Testis (tissue), 3 donors: ENCODE measurements around the gene RSRP1. TPM values are rescaled to one million over a fixed set of nuclear protein-coding genes. Genes with fewer than 3 reads are reported as not detected.

Experiments used
- DNase-seq: peaks from one replicate; pipeline ENCODE4 v3.0.0-alpha.2; 2019
- H3K27ac ChIP-seq, 2 donors: fragments of 200-600 bp; sonication (generic); one replicate each; pipeline ENCODE4 v1.5.1; 2019
- H3K27me3 ChIP-seq: fragments of 200-600 bp; sonication (generic); one replicate; pipeline ENCODE4 v1.5.1; 2019
- H3K36me3 ChIP-seq: fragments of 200-600 bp; sonication (generic); one replicate; pipeline ENCODE4 v1.5.1; 2017; ENCODE audit warnings: low read depth; ENCODE audit errors: missing control alignments
- H3K4me1 ChIP-seq: fragments of 200-600 bp; sonication (generic); one replicate; pipeline ENCODE4 v1.5.1; 2019
- H3K4me3 ChIP-seq, 2 donors: fragments of 200-600 bp; sonication (generic); one replicate each; pipeline ENCODE4 v1.5.1; 2017 to 2019
- H3K9me3 ChIP-seq: fragments of 200-600 bp; sonication (generic); one replicate; pipeline ENCODE4 v1.5.1; 2017
- CTCF ChIP-seq, 3 experiments: fragments of 450-650 bp in 2 of 3; fragments of 200-600 bp in 1 of 3; sonication (generic) in 1 of 3; IDR thresholded peaks; one replicate each; pipeline ENCODE4 v1.5.1; 2016 to 2019; ENCODE audit warnings: antibody characterized with exemption in 3 of 3, mild to moderate bottlenecking in 2 of 3, moderate library complexity in 1 of 3
- POLR2A ChIP-seq: fragments of 450-650 bp; IDR thresholded peaks from one replicate; pipeline ENCODE4 v1.6.1; 2017; ENCODE audit warnings: antibody characterized with exemption, mild to moderate bottlenecking, moderate library complexity
- WGBS, 2 donors: methylation state at CpG; one replicate each; pipeline ENCODE4 v1.1.5; 2018; 5-methylcytosine and 5-hydroxymethylcytosine counted together
- intact Hi-C: fragments of 100-400 bp; cut with DNase I; formaldehyde crosslinking; loops from one replicate; pipeline ENCODE4 v1.15.1; 2023; ENCODE audit warnings: low total_unique reads
- polyA plus RNA-seq: library from polyadenylated mRNA; stranded (reverse); fragments of 350-450 nt; fragmentation: Illumina TruSeq; extraction: RNeasy Lipid Tissue Mini Kit (QIAGEN cat#74804); gene quantifications from one replicate; pipeline ENCODE4 v1.2.3, GENCODE V29; 2014; ENCODE audit warnings: low read depth, low replicate concordance; ENCODE audit not compliant: insufficient read depth
- total RNA-seq, 2 donors: library from RNA; depleted of rRNA; stranded (reverse); fragments of >200 nt; gene quantifications; one replicate each; pipeline ENCODE4 v1.2.3, GENCODE V29; 2016

Gene RSRP1
- total and polyA plus RNA-seq, 3 donors from 2014 or later, result 73.7 to 175 (median 171) TPM

- intact Hi-C loops, result no loop called here
- Histone ChIP-seq H3K27ac (no peak overlapping the region), H3K27me3 (no peaks in the 10 kb centered on the region), H3K9me3 (no peaks in the 10 kb centered on the region), H3K36me3 (no peaks in the 10 kb centered on the region), H3K4me3 (no peak overlapping the region), H3K4me1 (no peaks in the 10 kb centered on the region)
- no peak for DNase-seq
- TF ChIP-seq CTCF (IDR thresholded peaks at IDR 0.05) (no peak), POLR2A (no peak)
- WGBS, 2 donors, result 84 to 96% methylated on average over 1 of the region's 1 CpG
Measured at GRCh38 chr1:25257196-25257595, 9.9 kb upstream of the RSRP1 start.

- intact Hi-C loops, result no loop called here
- no peak for DNase-seq
Measured at GRCh38 chr1:25256578-25256965, 9.3 kb upstream of the RSRP1 start.

GRCh38 chr1:25255706-25256577, 8.7 kb upstream of the RSRP1 start:
- H3K27me3 ChIP-seq, result no peaks in the 10 kb centered on the region
- 84 to 86% methylated on average over 17 to 18 of the region's 18 CpGs for WGBS, 2 donors
- H3K27ac ChIP-seq, result no peak overlapping the region
- H3K4me1 ChIP-seq, result no peaks in the 10 kb centered on the region
- DNase-seq, result no peak
- H3K36me3 ChIP-seq, result no peaks in the 10 kb centered on the region
- intact Hi-C loops, result no loop called here
- TF ChIP-seq CTCF (IDR thresholded peaks at IDR 0.05) (no peak), POLR2A (no peak)
- no peak overlapping the region for H3K4me3 ChIP-seq
- no peaks in the 10 kb centered on the region for H3K9me3 ChIP-seq

More at GRCh38 chr1:25256578-25256965, 9.3 kb upstream of the RSRP1 start:
- H3K27me3 ChIP-seq, result no peaks in the 10 kb centered on the region
- H3K9me3 ChIP-seq, result no peaks in the 10 kb centered on the region
- no peaks in the 10 kb centered on the region for H3K36me3 ChIP-seq
- TF ChIP-seq CTCF (IDR thresholded peaks at IDR 0.05) (no peak), POLR2A (no peak)
- 95% methylated on average over 5 of the region's 5 CpGs for WGBS, 2 donors
- no peaks in the 10 kb centered on the region for H3K4me1 ChIP-seq
- no peak overlapping the region for H3K4me3 ChIP-seq
- no peak overlapping the region for H3K27ac ChIP-seq

- H3K9me3 ChIP-seq, result no peaks in the 10 kb centered on the region
- no peaks in the 10 kb centered on the region for H3K27me3 ChIP-seq
- TF ChIP-seq CTCF (IDR thresholded peaks at IDR 0.05), result no peak
- H3K4me1 ChIP-seq, result no peaks in the 10 kb centered on the region
- intact Hi-C loops, result no loop called here
- H3K36me3 ChIP-seq, result no peaks in the 10 kb centered on the region
- no peak for DNase-seq
- H3K4me3 ChIP-seq, result no peak overlapping the region
- no peak overlapping the region for H3K27ac ChIP-seq
- WGBS, 2 donors, result 90% methylated on average over 2 of the region's 2 CpGs
Measured at GRCh38 chr1:25253911-25254310, 6.7 kb upstream of the RSRP1 start.
